HG02885 (cell line): ENCODE results near the gene CLEC14A.

Experiments used
- ATAC-seq: cut with Tn5 transposase; IDR thresholded peaks from one replicate; pipeline ENCODE4 v1.9.1; 2021; ENCODE audit warnings: mild to moderate bottlenecking; ENCODE audit not compliant: unreplicated experiment, poor library complexity

Gene CLEC14A, protein sequence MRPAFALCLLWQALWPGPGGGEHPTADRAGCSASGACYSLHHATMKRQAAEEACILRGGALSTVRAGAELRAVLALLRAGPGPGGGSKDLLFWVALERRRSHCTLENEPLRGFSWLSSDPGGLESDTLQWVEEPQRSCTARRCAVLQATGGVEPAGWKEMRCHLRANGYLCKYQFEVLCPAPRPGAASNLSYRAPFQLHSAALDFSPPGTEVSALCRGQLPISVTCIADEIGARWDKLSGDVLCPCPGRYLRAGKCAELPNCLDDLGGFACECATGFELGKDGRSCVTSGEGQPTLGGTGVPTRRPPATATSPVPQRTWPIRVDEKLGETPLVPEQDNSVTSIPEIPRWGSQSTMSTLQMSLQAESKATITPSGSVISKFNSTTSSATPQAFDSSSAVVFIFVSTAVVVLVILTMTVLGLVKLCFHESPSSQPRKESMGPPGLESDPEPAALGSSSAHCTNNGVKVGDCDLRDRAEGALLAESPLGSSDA

DNA sequence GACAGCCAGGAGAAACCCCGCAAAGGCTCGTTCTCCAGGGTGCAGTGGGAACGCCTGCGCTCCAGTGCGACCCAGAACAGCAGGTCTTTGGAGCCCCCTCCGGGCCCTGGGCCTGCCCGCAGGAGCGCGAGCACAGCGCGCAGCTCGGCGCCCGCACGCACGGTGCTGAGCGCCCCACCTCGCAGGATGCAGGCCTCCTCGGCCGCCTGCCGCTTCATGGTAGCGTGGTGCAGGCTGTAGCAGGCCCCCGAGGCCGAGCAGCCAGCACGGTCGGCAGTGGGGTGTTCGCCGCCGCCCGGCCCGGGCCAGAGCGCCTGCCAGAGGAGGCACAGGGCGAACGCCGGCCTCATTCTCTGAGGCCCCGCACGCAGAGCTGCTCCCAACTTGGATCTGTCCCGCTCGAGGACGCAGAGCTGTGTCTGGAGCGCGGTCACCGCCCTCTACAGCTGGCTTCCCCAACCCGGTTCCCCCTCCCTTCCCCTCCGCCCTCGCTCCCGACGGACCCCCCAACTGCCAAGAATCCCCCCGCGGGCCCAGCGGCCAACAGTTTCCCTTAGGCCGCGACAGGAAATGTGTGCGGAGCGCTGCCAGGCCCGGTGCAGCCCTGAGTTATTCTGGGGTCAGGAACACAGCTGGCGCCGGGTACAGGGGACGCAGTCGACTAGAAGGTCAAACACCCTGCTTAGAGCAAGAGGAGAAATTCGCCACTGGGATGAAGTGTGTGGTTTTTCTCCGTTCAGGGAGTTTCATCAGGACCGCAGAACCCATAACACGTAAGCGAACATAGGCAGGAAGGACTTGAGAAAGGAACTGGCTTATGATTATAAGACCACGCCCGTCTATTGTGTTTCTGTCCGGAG, at the start of gene CLEC14A:
Gene CLEC14A (minus strand): TSS at position 421 of the 860 bp plus-strand sequence. CDS start 71 bp downstream, at position 350.
- no peak for ATAC-seq

DNA sequence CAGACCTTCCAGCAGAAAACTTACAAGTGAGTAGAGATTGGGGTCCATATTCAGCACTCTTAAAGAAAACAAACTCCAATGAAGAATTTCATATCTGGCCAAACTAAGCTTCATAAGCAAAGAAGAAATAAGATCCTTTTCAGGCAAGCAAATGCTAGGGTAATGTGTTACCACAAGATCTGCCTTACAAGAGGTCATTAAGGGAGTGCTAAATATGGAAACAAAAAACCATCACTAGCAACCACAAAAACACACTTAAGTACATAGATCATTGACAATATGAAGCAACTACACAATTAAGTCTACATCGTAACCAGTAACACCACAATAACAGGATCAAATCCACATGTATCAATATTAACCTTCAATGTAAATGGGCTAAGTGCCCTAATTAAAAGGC, 47.1 kb upstream of the CLEC14A start:
- no peak for ATAC-seq

DNA sequence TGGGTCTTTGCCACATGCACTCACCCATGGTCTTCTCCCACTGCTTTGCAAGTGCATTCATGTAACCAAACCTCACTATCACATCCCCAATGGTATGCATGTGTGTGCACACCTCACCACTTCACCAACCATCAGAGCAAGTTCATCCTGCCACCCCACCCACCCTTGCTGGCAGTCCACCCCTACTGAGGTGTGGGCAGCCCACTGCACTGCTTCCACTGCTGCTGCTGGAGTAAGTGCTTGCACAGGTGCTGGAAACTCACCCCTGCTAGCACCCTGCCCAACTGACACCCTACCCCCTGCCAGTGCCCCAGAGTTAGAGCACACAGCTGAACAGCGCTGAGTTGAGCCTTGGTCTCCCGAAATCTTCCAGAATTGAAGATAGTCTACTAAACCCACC, 46.1 kb upstream of the CLEC14A start:
- no peak for ATAC-seq

DNA sequence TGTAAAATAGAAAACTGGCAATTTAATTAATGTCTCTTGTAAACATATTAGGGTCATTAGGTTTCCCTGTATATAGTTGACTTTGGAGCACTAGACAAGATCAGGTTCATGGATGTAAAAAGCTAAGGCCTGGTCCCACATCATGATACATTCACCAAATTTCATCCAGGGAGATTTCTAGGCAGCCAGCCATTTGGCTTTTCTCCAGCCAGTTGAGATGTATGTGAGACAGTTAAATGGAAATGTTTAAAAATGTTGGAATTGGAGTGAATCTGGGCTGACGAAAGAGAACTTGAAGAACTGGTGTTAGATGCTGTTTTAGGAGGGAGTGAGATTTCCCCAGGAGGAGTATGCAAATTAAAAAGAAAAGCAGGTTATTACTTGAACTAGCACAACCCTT, 41.8 kb upstream of the CLEC14A start:
- ATAC-seq = no peak

DNA sequence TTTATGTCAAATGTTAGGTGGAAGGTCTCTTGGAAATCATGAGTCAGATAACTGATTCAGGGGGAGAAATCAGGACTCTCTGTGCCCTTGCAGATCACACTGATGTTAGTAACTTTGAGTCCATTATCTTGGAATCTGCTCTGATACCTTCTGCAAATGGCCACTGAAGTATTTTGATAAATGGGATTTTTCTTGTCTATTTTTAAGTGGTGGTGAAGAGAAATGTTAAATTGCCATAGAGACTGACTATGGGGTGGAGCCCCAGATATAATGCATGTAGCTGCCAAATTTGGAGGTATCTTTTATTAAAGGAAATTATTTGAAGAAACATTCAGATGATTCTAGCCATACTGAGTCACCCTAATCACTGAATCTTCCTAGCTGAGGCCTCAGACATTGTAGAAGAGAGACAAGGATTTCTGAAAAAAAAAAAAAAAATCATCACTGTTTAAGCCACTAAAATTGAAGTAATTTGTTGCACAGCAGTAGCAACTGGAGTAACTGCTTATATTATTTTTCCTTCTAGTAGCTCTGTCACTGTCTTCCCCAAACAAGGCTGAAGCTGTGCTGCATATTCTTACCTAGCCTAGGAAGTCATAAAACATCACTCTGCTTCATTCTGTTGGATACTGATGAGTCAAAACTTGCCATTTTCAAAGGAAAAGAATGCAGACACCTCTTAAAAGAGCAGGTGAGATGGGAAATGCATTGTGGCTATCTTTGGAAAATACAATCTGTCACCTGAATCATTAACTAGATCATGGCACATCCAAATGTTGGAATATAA, 36.0 kb upstream of the CLEC14A start:
- ATAC-seq = no peak

DNA sequence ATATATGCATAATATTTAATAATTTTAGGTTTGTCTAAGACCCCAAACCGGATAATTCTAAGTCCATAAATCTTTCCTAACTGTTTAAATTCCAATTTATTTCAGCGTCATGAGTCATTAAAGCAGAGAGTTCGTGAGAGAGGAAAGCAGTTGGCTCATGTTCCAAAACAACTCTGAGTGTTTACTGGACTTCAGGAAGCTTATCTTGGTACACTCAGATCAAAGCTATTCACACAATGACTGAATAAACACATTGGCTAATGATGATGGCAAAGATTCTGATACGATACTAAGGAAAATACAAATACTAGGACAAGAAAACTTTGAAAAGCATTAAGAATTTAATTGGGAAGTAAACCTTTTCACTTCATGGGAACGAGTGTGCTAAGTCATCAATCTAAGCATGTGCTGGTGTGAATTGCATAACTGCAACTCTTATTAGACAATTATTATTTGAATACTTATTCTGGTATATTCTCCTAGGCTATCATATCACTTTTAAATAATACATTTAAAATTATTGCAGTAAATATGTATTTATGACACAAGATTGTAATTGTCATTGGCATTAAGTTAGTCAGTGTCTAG, 34.8 kb upstream of the CLEC14A start:
- ATAC-seq = no peak

DNA sequence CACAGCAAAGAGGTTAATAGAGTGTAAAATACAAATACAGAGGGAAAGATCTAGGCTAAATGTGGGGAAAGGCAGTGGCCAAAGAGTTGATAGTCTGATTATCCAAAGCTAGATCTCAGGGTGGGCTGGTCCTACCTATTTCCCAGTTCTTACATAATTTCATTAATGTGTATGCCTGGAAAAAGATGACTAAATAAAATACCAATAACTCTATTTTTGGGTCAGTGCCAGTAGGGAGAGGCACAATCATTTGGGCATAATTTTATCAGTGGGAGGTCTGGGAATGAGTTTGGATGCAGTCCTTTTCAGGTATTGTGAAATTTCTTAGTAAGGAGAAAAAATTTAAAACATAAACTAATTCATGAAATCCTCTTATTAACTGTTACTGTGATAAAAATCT, 30.6 kb upstream of the CLEC14A start:
- no peak for ATAC-seq

DNA sequence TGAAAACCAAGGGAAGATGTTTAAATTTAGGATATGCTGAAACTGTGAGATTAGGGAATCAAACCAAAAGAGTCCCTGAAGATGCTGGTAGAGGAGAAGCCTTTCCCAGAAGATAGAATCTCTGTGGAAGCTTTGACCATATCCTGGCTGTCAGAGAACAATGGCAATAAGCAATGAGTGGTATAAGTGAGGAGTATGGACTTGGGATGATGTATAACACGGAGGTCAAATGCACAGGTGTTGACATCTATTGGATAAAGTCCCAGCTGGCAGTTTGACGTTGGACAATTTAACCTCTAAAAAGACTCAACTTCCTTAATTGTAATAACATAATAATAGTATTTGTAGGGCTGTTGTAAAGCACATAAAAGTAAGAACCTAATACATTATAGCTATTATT, 30.1 kb upstream of the CLEC14A start:
- no peak for ATAC-seq

DNA sequence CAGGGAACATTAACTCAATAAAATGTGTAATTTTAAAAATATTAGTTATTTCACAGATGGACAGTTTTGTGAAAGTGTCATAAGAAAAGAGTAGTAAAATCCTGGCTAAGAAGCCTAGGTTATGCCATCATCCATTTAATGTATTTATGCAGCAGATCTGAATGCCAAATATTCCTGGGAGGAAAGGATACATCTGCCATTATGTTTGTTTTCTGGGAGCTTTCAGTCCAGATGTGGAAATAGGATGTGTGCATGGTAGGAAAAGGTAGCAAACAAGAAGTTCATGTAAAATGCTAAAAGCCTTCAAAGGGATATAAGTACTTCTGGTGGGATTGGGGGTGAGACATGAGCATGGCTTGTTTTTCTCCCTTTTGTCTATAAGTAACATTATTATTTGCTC, 27.0 kb upstream of the CLEC14A start:
- ATAC-seq = no peak

DNA sequence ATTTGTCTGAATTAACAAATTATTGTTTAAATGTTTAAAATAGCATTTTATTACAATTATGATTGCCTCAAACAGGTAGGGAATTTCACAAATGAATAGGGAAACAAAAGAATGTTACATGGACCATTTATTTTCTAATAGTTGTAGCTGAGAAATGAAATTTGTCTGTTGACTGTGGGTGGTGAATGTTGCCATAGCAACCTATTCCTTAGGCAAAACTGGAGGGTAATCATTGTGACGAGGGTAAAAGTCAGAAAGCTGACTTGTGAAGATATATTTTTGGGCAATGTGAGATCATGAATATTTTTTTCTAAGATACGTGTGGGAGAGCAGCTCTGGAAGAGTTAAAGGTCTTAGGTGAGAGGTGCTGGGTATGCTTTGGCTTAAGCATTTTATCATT, 24.2 kb upstream of the CLEC14A start:
- ATAC-seq = no peak

DNA sequence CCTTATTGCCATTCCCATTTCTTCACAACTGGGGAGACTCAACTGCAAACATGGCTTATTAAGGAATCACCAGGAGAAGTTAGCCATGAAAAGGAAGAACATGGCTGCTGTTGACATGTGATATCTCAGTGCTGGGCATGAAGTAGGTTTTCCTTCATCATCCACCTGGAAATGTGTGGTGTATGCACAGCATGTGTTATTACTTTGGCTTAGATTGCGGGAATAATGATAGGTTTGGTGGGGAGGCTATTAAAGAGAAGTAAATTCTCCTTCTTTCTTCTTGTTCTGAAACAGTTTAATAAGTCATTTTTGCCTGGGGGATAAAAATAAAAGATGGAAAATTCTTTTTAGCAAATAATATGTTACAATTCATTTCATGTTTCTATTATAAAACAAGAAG, 23.7 kb upstream of the CLEC14A start:
- no peak for ATAC-seq

DNA sequence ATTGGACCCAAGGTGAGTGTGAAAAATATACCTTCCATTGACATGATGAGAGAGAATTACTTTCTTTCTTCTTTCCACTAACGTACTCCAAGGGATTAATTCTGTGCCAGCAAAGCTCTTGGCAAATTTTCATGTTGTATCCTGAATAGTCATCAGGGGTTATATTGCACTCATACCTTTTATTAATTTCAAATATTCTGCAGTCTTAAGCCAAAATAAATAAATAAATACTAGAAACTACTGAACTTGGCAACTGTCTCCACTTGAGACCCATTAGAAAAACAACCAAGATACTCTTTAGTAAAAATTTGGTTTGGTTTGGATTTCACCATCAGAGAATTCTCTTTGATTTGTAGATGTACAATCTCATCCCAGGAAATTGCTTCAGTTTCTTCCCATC, 22.1 kb upstream of the CLEC14A start:
- ATAC-seq = no peak

DNA sequence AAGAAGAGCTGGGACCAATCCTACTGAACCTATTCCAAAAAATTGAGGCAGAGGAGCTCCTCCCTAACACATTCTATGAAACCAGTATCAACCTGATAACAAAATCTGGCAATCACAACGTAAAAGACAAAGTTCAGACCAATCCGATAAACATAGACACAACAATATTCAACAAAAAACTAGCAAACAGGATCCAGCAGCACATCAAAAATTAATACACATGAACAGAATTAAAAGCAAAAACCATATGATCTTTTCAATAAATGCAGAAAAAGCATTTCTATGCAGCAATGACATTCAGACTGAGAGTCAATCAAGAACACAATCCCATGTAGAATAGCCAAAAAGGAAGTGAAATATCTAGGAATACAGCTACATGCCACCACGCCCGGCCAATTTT, 7.0 kb upstream of the CLEC14A start:
- no peak for ATAC-seq

DNA sequence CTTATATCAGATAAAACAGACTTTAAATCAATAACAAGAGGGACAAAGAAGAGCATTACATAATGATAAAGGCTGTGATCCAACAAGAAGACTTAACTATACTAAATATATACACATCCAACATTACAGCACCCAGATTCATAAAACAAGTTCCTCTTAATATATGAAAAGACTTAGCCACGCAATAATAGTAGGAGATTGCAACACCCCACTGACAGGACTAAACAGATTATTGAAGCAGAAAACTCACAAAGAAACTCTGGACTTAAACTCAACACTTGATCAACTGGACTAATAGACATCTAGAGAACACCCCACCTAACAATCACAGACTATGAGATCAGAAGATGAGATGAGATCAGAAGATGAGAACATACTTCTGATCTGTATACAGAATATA, 5.7 kb upstream of the CLEC14A start:
- no peak for ATAC-seq

DNA sequence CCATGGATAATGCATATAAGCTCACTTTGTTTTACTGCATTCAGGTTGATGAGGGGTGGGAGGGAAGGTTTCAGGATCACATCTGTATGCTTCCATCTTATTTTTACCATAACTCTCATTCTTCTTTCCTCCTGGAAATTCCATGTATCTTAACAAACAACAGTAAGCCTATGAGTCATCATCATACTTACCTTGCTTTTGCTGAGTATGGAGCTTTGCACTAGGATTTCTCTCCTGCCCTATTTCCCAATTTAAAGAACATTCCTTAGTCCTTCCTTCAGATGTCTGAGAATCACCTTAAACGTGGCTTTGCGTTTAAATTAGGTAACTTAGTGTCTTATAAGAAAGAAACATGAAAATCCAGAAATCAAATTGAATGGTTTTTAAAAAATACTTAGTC, 1.6 kb upstream of the CLEC14A start:
- ATAC-seq = no peak

DNA sequence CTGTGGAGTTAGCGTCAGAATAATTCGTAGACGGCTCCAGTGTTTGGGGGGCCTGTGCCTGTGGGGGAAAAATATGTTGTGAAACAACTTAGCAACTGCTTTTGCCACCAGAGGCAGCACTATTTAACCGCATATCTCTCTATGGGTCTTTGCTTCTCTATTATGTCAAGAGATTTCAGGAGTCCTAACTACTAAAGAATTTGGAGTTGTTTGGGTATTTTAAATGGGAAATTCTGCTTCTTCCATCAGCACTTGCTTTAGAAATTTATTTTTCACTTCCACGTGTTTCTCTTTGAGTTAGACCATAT, 594 bp upstream of the CLEC14A start:
- no peak for ATAC-seq

DNA sequence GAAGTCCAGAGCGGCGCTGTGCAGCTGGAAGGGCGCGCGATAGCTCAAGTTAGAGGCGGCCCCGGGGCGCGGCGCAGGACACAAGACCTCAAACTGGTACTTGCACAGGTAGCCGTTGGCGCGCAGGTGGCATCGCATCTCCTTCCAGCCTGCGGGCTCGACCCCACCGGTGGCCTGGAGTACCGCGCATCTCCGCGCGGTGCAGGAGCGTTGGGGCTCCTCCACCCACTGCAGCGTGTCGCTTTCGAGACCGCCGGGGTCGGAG, 553 bp downstream of the CLEC14A start:
- ATAC-seq = no peak

DNA sequence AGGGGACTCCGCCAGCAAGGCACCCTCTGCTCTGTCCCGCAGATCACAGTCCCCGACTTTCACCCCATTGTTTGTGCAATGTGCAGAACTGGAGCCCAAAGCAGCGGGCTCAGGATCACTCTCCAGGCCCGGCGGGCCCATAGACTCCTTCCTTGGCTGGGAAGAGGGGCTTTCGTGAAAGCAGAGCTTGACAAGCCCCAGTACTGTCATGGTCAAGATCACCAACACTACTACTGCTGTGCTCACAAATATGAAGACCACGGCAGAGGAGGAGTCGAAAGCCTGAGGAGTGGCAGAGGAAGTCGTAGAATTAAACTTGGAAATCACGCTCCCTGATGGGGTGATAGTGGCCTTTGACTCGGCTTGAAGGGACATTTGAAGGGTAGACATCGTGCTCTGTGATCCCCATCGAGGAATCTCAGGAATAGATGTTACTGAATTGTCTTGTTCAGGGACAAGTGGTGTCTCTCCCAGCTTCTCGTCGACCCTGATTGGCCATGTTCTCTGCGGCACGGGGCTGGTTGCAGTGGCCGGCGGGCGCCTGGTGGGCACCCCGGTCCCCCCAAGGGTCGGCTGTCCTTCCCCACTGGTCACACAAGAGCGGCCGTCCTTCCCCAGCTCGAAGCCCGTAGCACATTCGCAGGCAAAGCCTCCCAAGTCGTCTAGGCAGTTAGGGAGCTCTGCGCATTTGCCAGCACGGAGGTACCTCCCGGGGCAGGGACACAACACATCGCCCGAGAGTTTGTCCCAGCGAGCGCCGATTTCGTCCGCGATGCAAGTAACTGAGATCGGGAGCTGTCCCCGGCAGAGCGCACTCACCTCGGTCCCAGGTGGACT, 1.1 kb downstream of the CLEC14A start:
- ATAC-seq = no peak

DNA sequence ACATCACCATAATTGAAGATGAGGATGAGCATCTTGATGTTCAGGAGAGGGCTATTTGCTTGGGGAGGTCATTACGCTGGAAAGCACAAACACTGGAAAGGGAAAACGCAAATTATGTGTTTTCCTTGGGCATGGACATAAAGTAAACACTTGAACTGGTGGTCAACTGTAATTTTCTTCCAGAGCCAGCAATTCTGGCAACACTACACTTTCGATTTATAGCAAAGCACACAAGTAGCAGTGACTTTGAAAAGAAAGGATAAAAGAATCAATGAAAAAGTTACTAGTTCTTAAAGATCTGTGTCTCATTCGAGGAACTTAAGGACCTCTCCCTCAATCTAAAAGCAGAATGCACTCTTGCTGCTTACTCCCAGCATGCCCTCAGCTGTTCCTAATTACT, 2.2 kb downstream of the CLEC14A start:
- no peak for ATAC-seq
